Fibroblast of peridontal ligament (primary cell): ENCODE results near the gene IGFL1.
"Not testable (repeated sequence)": the region's sequence is repeated elsewhere in the genome, so short reads cannot be mapped to it uniquely, and the experiment has no call there.

Experiments
- DNase-seq: peaks from one replicate; pipeline ENCODE4 v3.0.0-alpha.2; 2010; ENCODE audit errors: extremely low read depth

IGFL1 gene

GRCh38 chr19:46270521-46271256, 41.1 kb downstream of the IGFL1 start:
- DNase-seq = no peak

GRCh38 chr19:46271481-46272197, 42.1 kb downstream of the IGFL1 start:
- DNase-seq = peak; percentile 2

GRCh38 chr19:46273931-46274330, 44.4 kb downstream of the IGFL1 start:
- DNase-seq = not testable (repeated sequence)

GRCh38 chr19:46279177-46279576, 49.6 kb downstream of the IGFL1 start:
- no peak for DNase-seq
